ENCODE results near the gene KCNAB1.
A peak's percentile ranks its signal among the peaks of the same experiment; 100 is the strongest.

GRCh38 chr3:156304406-156304805, 184.0 kb downstream of the KCNAB1 start:
- TF ChIP-seq, protein P1, sequence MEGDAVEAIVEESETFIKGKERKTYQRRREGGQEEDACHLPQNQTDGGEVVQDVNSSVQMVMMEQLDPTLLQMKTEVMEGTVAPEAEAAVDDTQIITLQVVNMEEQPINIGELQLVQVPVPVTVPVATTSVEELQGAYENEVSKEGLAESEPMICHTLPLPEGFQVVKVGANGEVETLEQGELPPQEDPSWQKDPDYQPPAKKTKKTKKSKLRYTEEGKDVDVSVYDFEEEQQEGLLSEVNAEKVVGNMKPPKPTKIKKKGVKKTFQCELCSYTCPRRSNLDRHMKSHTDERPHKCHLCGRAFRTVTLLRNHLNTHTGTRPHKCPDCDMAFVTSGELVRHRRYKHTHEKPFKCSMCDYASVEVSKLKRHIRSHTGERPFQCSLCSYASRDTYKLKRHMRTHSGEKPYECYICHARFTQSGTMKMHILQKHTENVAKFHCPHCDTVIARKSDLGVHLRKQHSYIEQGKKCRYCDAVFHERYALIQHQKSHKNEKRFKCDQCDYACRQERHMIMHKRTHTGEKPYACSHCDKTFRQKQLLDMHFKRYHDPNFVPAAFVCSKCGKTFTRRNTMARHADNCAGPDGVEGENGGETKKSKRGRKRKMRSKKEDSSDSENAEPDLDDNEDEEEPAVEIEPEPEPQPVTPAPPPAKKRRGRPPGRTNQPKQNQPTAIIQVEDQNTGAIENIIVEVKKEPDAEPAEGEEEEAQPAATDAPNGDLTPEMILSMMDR (IDR thresholded peaks at IDR 0.05; ENCODE audit: extremely low read depth in 1 of 2, insufficient read depth in 1 of 2, low read depth in 1 of 2, low read length in 2 of 2), result no peak
- TF ChIP-seq POLR2A (IDR thresholded peaks at IDR 0.05; ENCODE audit: low read depth, low read length) (no peak), JUN (IDR thresholded peaks at IDR 0.05; ENCODE audit: borderline replicate concordance, insufficient read depth, insufficient read length, low read depth) (peak; percentile 12), POLR2AphosphoS5 (IDR thresholded peaks at IDR 0.05; ENCODE audit: insufficient read depth, low read depth, low read length) (peak; percentile 25), EZH2 (IDR thresholded peaks at IDR 0.05; ENCODE audit: borderline replicate concordance, low read depth, low read length, severe bottlenecking) (no peak), MAX (IDR thresholded peaks at IDR 0.05; ENCODE audit: insufficient read depth, insufficient read length) (no peak), FOS (IDR thresholded peaks at IDR 0.05; ENCODE audit: borderline replicate concordance, insufficient read depth, low read length) (peak; percentile 65)

Data from endothelial cell of umbilical vein (primary cell).